Vagina (tissue), 2 donors: ENCODE results near the gene QRICH1. TPM values are rescaled to one million over a fixed set of nuclear protein-coding genes. Genes with fewer than 3 reads are reported as not detected.

ENCODE experiments used
- DNase-seq, 2 donors: peaks; one replicate each; pipeline ENCODE4 v3.0.0-alpha.2; 2017; ENCODE audit errors: extremely low spot score in 2 of 2
- H3K27ac ChIP-seq: fragments of 200-600 bp; sonication (generic); one replicate; pipeline ENCODE4 v1.5.1; 2019
- H3K27me3 ChIP-seq: fragments of 200-600 bp; sonication (generic); one replicate; pipeline ENCODE4 v1.5.1; 2019
- H3K36me3 ChIP-seq, 2 donors: fragments of 200-600 bp; sonication (generic); one replicate each; pipeline ENCODE4 v1.5.1; 2017 to 2019
- H3K4me1 ChIP-seq: fragments of 200-600 bp; sonication (generic); one replicate; pipeline ENCODE4 v1.5.1; 2019
- H3K4me3 ChIP-seq, 2 donors: fragments of 200-600 bp; sonication (generic); 1 replicate in 1 of 2; 2 replicates in 1 of 2; pipeline ENCODE4 v1.5.1; 2016 to 2019
- H3K9me3 ChIP-seq: fragments of 200-600 bp; sonication (generic); one replicate; pipeline ENCODE4 v1.5.1; 2019
- CTCF ChIP-seq, 3 experiments: fragments of 450-650 bp in 2 of 3; fragments of 200-600 bp in 1 of 3; sonication (generic) in 1 of 3; IDR thresholded peaks; one replicate each; pipeline ENCODE4 v1.5.1; 2017 to 2019; ENCODE audit warnings: antibody characterized with exemption in 3 of 3, mild to moderate bottlenecking in 2 of 3, moderate library complexity in 2 of 3
- POLR2A ChIP-seq, 2 donors: fragments of 450-650 bp; IDR thresholded peaks; one replicate each; pipeline ENCODE4 v1.6.1; 2017; ENCODE audit warnings: antibody characterized with exemption in 2 of 2, mild to moderate bottlenecking in 2 of 2, moderate library complexity in 2 of 2
- POLR2AphosphoS5 ChIP-seq, 2 donors: sonication (generic); formaldehyde crosslinking; IDR thresholded peaks; one replicate each; pipeline ENCODE4 v1.9.0; 2017; ENCODE audit warnings: antibody characterized with exemption in 2 of 2, mild to moderate bottlenecking in 2 of 2, low read depth in 1 of 2; ENCODE audit not compliant: insufficient read depth in 1 of 2
- intact Hi-C: fragments of 100-400 bp; cut with DNase I; formaldehyde crosslinking; loops from one replicate; pipeline ENCODE4 v1.15.1; 2023
- total RNA-seq: library from RNA; depleted of rRNA; stranded (reverse); fragments of >200 nt; gene quantifications from one replicate; pipeline ENCODE4 v1.2.3, GENCODE V29; 2016

QRICH1 gene
- total RNA-seq, 1 donor from 2014 or later: 124 TPM

DNA sequence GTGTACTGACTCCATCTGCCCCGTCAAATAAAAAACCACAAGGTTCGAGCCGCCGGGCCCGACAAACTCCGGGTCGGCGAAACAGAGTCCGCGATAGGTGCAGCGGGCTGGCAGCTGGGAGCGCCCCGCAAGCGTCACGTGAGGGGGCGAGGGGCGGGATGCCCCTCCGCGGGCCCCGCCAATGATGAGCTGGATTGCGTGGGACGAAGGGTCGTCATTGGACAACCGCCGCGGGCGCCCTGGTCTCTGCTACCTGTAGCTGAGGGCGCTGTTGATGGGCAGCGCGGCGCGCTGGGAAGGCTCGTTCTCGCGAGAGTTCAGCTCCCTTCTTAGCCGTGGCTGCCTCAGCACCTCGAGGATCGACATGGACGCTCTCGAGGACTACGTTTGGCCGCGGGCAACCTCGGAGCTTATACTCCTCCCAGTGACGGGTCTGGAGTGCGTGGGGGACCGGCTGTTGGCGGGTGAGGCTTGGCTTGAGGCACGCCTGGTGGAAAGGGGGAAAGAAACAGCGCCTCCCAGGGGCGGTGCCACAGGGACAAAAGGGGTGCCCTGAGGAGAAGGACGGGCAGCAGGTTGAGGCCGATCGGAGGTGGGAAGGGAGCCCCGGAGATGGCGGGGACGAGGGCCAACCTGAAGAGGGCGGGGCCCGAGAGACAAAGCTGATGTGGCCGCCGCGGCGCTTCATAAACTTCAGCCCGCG lies 86.7 kb downstream of the QRICH1 start, which contains the start of gene WDR6:
WDR6 (plus strand) TSS at position 324 of the 703 bp plus-strand sequence; CDS start at position 365, 41 bp downstream.
- H3K27ac ChIP-seq: peak within 1 kb of the TSS; percentile 99
- no peaks in the 10 kb centered on the region for H3K9me3 ChIP-seq
- peaks cover 0 to 3% of the 10 kb centered on the region in 2 donors for H3K36me3 ChIP-seq
- TF ChIP-seq POLR2AphosphoS5 (IDR thresholded peaks at IDR 0.05; ENCODE audit: insufficient read depth in 1 of 2, low read depth in 1 of 2) (peak; percentile 80 to 95), POLR2A (IDR thresholded peaks at IDR 0.05) (peak in 1 of 2 donors; percentile 59), CTCF (IDR thresholded peaks at IDR 0.05) (peak in 2 of 3 experiments; percentile 23 to 41)
- peaks cover 20% of the 10 kb centered on the region for H3K4me1 ChIP-seq
- DNase-seq: peak in 1 of 2 donors; percentile 98
- no peaks in the 10 kb centered on the region for H3K27me3 ChIP-seq
- H3K4me3 ChIP-seq: peak within 1 kb of the TSS; percentile 57 to 77
- intact Hi-C loops: loop anchor here (5.0 kb wide), 1 partner anchor 85 kb away; the partner anchor contains the start of gene QRICH1

- TF ChIP-seq POLR2AphosphoS5 (IDR thresholded peaks at IDR 0.05; ENCODE audit: insufficient read depth in 1 of 2, low read depth in 1 of 2) (no peak), POLR2A (IDR thresholded peaks at IDR 0.05) (no peak), CTCF (IDR thresholded peaks at IDR 0.05) (no peak)
- no peak for DNase-seq
- peak overlapping the region; percentile 99 for H3K27ac ChIP-seq
- H3K9me3 ChIP-seq: no peaks in the 10 kb centered on the region
- intact Hi-C loops: loop anchor here (5.0 kb wide), 1 partner anchor 86 kb away; the partner anchor contains the start of gene QRICH1
- H3K36me3 ChIP-seq: no peaks in the 10 kb centered on the region
- no peaks in the 10 kb centered on the region for H3K27me3 ChIP-seq
- peak overlapping the region; percentile 57 to 77 for H3K4me3 ChIP-seq
- H3K4me1 ChIP-seq: peaks cover 18% of the 10 kb centered on the region
Measured at GRCh38 chr3:49006408-49007067, 87.3 kb downstream of the QRICH1 start.

GRCh38 chr3:49005998-49006397 lies 87.9 kb downstream of the QRICH1 start:
- Histone ChIP-seq H3K4me1 (peaks cover 18% of the 10 kb centered on the region), H3K36me3 (no peaks in the 10 kb centered on the region), H3K27me3 (no peaks in the 10 kb centered on the region), H3K9me3 (no peaks in the 10 kb centered on the region), H3K4me3 (peak overlapping the region; percentile 57 to 77), H3K27ac (peak overlapping the region; percentile 99)
- DNase-seq: no peak
- intact Hi-C loops: loop anchor here (5.0 kb wide), 1 partner anchor 86 kb away; the partner anchor contains the start of gene QRICH1
- TF ChIP-seq POLR2AphosphoS5 (IDR thresholded peaks at IDR 0.05; ENCODE audit: insufficient read depth in 1 of 2, low read depth in 1 of 2) (no peak), CTCF (IDR thresholded peaks at IDR 0.05) (no peak), POLR2A (IDR thresholded peaks at IDR 0.05) (no peak)

GRCh38 chr3:49005303-49005680 lies 88.6 kb downstream of the QRICH1 start:
- H3K27ac ChIP-seq: no peak overlapping the region

More at GRCh38 chr3:49005303-49005680, 88.6 kb downstream of the QRICH1 start:
- H3K27me3 ChIP-seq: no peaks in the 10 kb centered on the region
- no peak for DNase-seq
- intact Hi-C loops: loop anchor here (5.0 kb wide), 1 partner anchor 87 kb away; the partner anchor contains the start of gene QRICH1
- H3K9me3 ChIP-seq: no peaks in the 10 kb centered on the region
- H3K4me3 ChIP-seq: no peak overlapping the region
- H3K36me3 ChIP-seq: no peaks in the 10 kb centered on the region
- TF ChIP-seq POLR2AphosphoS5 (IDR thresholded peaks at IDR 0.05; ENCODE audit: insufficient read depth in 1 of 2, low read depth in 1 of 2) (no peak), POLR2A (IDR thresholded peaks at IDR 0.05) (no peak), CTCF (IDR thresholded peaks at IDR 0.05) (no peak)
- H3K4me1 ChIP-seq: peaks cover 18% of the 10 kb centered on the region
